AG04449 (cell line): Measurements from ENCODE around the gene CUEDC1.

ENCODE experiments used
- CTCF ChIA-PET: fragments of 350-600 bp; formaldehyde crosslinking; extraction: SDS; loops from one replicate; lab custom pipeline; 2021; ENCODE audit warnings: antibody characterized with exemption; lab: Yijun Ruan, JAX
- POLR2A ChIA-PET: fragments of 400-600, 350-600 bp; formaldehyde crosslinking; extraction: SDS; loops from one replicate; lab custom pipeline; 2020; ENCODE audit warnings: antibody characterized with exemption, inconsistent platforms; lab: Yijun Ruan, JAX
- DNase-seq: peaks from one replicate; pipeline ENCODE4 v3.0.0-alpha.2; 2010; ENCODE audit warnings: low read depth, low spot score
- H3K4me3 ChIP-seq: 2 replicates; pipeline ENCODE4 v1.5.1; 2011; ENCODE audit warnings: low read depth, mild to moderate bottlenecking, control low read depth, low read length
- TF ChIP-seq, protein P1 (sequence below): IDR thresholded peaks from one replicate; pipeline ENCODE4 v1.5.1; 2011; ENCODE audit warnings: mild to moderate bottlenecking, moderate library complexity, low read length, control low read depth, inconsistent platforms; ENCODE audit not compliant: insufficient read depth; ENCODE audit errors: missing control alignments

CUEDC1 gene

DNA sequence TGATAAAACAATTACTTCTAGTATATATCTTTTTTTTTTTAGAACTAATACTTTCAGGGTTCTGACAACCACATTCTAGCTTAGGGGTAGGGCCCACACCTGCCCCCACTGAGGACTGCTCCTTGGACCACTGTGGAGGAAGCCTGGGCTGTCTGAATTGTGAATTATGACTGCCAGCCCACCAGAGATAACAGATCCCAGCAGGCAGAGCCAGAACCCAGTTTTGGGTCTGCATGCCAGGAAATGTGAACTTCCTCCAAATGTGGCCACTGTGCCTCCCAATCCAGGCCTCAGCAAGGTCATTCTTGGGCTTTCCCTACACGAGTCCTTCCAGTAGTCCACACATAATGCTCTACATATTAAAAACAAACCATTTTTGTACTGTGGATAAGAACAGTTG, 16.9 kb upstream of the CUEDC1 start:
- CTCF ChIA-PET, result interaction anchor here (0.7 to 12.2 kb wide), 6 partner anchors 9 to 114 kb away, joined by 3 to 75 read pairs (median 4); partner anchors contain the start of gene CUEDC1
- POLR2A ChIA-PET, result no interaction called here
- TF ChIP-seq, protein P1, sequence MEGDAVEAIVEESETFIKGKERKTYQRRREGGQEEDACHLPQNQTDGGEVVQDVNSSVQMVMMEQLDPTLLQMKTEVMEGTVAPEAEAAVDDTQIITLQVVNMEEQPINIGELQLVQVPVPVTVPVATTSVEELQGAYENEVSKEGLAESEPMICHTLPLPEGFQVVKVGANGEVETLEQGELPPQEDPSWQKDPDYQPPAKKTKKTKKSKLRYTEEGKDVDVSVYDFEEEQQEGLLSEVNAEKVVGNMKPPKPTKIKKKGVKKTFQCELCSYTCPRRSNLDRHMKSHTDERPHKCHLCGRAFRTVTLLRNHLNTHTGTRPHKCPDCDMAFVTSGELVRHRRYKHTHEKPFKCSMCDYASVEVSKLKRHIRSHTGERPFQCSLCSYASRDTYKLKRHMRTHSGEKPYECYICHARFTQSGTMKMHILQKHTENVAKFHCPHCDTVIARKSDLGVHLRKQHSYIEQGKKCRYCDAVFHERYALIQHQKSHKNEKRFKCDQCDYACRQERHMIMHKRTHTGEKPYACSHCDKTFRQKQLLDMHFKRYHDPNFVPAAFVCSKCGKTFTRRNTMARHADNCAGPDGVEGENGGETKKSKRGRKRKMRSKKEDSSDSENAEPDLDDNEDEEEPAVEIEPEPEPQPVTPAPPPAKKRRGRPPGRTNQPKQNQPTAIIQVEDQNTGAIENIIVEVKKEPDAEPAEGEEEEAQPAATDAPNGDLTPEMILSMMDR, result no peak

DNA sequence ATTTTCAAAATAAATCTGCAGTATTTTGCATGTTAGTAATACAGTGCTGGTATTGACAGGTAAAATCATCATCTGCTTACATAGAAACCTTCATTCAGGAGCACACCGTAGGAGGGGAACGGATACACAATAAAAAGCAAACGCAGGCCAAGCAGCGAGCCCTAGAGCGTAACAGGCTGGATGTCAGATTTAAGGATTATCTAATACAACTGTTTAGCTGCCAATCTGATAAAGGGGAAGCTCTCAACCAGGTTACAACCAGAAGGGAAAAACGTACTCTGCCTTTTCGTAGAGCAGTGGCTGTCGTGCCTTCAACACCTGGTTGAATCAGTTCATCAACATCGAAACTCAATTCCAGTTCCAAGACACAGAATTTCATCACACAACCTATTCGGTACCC, 16.4 kb upstream of the CUEDC1 start:
- no peak overlapping the region for H3K4me3 ChIP-seq
- ChIA-PET POLR2A (no interaction called here), CTCF (interaction anchor here (0.7 to 12.2 kb wide), 8 partner anchors 9 to 113 kb away, joined by 3 to 75 read pairs (median 4); partner anchors contain the start of gene CUEDC1)
- TF ChIP-seq, protein P1, result no peak
- DNase-seq, result no peak

More for the DNA sequence above, 16.9 kb upstream of the CUEDC1 start:
- no peak overlapping the region for H3K4me3 ChIP-seq
- DNase-seq, result no peak

DNA sequence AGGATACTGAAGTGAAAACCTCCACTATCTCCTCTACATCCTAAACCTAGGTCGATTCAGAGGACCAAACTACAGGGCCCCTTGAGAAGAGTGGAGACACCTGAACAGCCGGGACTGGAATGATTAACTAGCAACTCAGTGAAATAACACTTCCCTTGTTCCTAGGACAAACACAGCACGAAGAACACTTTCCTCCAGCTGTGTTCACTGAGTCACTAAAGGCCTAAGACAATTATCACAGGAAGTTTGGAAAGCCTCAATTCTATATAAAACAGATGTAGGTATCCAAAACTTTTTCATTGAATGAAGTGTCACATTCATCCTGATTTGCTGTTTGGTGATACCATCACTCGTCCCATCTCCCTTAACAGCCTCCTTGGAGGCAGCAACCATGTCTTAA, 15.5 kb upstream of the CUEDC1 start:
- ChIA-PET POLR2A (no interaction called here), CTCF (interaction anchor here (0.7 to 12.2 kb wide), 6 partner anchors 9 to 103 kb away, joined by 3 to 75 read pairs (median 4); partner anchors contain the start of gene CUEDC1)
- no peak overlapping the region for H3K4me3 ChIP-seq
- DNase-seq, result no peak
- TF ChIP-seq, protein P1, result no peak

DNA sequence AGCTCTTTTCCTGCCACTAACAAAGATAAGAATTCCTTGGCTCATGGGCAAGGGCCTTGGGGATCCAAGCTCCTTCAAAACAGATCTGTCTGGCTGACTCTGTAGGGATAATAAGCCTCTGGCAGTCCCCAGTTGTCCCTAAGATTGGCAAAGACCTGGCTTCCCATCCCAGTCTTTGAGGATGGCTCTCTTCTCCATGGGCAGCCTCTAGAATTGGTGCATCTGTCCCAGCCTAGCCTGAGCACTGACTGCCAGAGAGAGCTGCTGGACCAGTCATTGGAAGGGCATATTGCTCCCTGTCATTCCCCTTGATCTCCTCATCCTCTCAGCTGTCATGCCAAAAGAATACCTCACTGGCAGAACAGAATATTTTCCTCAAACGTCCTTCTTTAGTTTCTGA, 13.2 kb upstream of the CUEDC1 start:
- TF ChIP-seq, protein P1, result no peak
- no peak for DNase-seq
- no peak overlapping the region for H3K4me3 ChIP-seq
- POLR2A ChIA-PET, result no interaction called here
- CTCF ChIA-PET, result interaction anchor here (2.3 to 12.2 kb wide), 3 partner anchors 10 to 111 kb away, joined by 7 to 75 read pairs (median 9); partner anchors contain the start of gene CUEDC1

DNA sequence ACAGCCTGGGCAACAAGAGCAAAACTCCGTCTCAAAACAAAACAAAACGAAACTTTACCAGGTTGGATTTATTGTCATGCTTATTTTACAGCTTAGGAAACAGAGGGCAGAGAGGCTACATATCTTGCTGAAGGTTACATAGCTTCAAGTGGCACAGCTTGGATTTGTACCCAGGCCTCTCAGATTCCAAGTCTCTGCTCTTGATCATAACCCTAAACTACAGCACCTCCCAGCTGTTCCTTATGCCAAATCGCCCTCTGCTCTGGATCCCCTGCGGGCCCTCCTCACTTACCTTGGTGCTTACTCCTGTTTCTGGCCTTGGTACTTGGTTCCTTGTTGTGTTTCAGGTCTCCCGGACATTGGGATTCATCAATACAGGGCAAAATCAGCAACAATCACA, 11.7 kb upstream of the CUEDC1 start:
- ChIA-PET POLR2A (no interaction called here), CTCF (interaction anchor here (0.7 to 12.2 kb wide), 5 partner anchors 8 to 109 kb away, joined by 3 to 75 read pairs (median 7); partner anchors contain the start of gene CUEDC1)
- no peak for DNase-seq
- H3K4me3 ChIP-seq, result no peak overlapping the region
- TF ChIP-seq, protein P1, result no peak

DNA sequence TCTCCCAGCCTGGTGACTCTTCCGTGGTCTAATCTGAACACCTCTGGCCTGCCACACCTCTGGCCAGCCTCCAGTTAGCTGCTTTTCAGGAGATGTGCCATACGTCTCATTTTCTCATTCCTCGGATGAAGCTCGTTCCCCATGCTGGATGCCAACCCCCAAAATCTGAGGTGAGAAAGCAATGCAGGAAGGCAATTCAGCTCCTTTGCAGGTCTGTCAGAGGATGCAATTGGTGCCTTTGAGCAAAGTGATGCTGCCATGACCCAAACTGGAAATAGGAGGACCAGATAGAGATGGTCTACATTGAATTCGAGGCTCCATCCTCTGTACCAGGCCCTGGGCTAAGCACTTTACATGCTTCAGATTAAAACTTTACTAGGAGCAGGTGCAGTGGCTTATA, 11.0 kb upstream of the CUEDC1 start:
- ChIA-PET POLR2A (interaction anchor here (0.6 kb wide), 1 partner anchor 10 kb away, joined by 4 read pairs; no protein-coding TSS in a partner anchor), CTCF (interaction anchor here (0.6 to 12.2 kb wide), 6 partner anchors 11 to 108 kb away, joined by 3 to 75 read pairs (median 4); partner anchors contain the start of gene CUEDC1)
- no peak overlapping the region for H3K4me3 ChIP-seq
- no peak for DNase-seq
- TF ChIP-seq, protein P1, result no peak
